Endothelial cell of umbilical vein (primary cell): ENCODE results near the gene AKAP17A. TPM values are rescaled to one million over a fixed set of nuclear protein-coding genes. Genes with fewer than 3 reads are reported as not detected.

Source experiments
- BruUV-seq: library from RNA; stranded (reverse); fragments of 400-500 nt; replicated peaks from 2 replicates; lab custom pipeline; 2021; lab: Mats Ljungman, UMichigan
- CTCF ChIA-PET: fragments of 300-600, 350-600 bp; sonication (Branson Sonifier 250); formaldehyde crosslinking; loops from one replicate; lab custom pipeline; 2021; ENCODE audit warnings: antibody characterized with exemption, inconsistent platforms; lab: Charles Lee
- POLR2A ChIA-PET: fragments of 300-600, 350-600 bp; sonication (Branson Sonifier 250); formaldehyde crosslinking; loops from one replicate; lab custom pipeline; 2021; ENCODE audit warnings: antibody characterized with exemption, inconsistent platforms; lab: Charles Lee
- DNase-seq: peaks from one replicate; pipeline ENCODE4 v3.0.0-alpha.2; 2011; ENCODE audit warnings: low read depth, low spot score
- FAIRE-seq: peaks from 2 replicates; lab custom pipeline; 2011; peaks lifted over from hg19 to GRCh38; lab: Jason Lieb, UNC
- H2AFZ ChIP-seq: 2 replicates; pipeline ENCODE4 v1.6.0; 2012; ENCODE audit warnings: low read depth, low read length, control low read depth, inconsistent platforms
- H3K27ac ChIP-seq: 2 replicates; pipeline ENCODE4 v1.5.1; 2011; ENCODE audit warnings: low read depth, mild to moderate bottlenecking, control low read depth, low read length, moderate library complexity; ENCODE audit not compliant: insufficient read depth
- H3K27me3 ChIP-seq, 2 experiments: 2 replicates each; pipeline versions ENCODE4 v1.6.0 to v1.6.1; 2011; ENCODE audit warnings: low read length in 2 of 2, mixed read lengths in 1 of 2; ENCODE audit not compliant: control insufficient read depth in 2 of 2, insufficient read depth in 2 of 2
- H3K36me3 ChIP-seq, 2 experiments: 2 replicates in 1 of 2; 3 replicates in 1 of 2; pipeline ENCODE4 v1.5.1; 2011; ENCODE audit warnings: low read length in 2 of 2, mild to moderate bottlenecking in 1 of 2, moderate library complexity in 1 of 2; ENCODE audit not compliant: control insufficient read depth in 2 of 2, insufficient read depth in 2 of 2; ENCODE audit errors: extremely low read depth in 1 of 2
- H3K4me1 ChIP-seq: 3 replicates; pipeline ENCODE4 v1.5.1; 2011; ENCODE audit warnings: mild to moderate bottlenecking, low read length; ENCODE audit not compliant: control insufficient read depth, insufficient read depth; ENCODE audit errors: extremely low read depth
- H3K4me2 ChIP-seq: 2 replicates; pipeline ENCODE4 v1.6.1; 2011; ENCODE audit warnings: low read length, control low read depth, mixed read lengths; ENCODE audit not compliant: insufficient read depth
- H3K4me3 ChIP-seq, 3 experiments: fragments of 200-600 bp in 1 of 3; sonication (generic), shearing (Covaris generic) in 1 of 3; replicated peaks in 1 of 3; 2 replicates each; pipeline ENCODE4 v1.5.1; 2011 to 2016; ENCODE audit warnings: control low read depth in 3 of 3, low read length in 3 of 3, mild to moderate bottlenecking in 2 of 3, inconsistent platforms in 1 of 3, low read depth in 1 of 3, moderate library complexity in 1 of 3; ENCODE audit not compliant: insufficient read depth in 1 of 3
- H3K79me2 ChIP-seq: 2 replicates; pipeline ENCODE4 v1.6.0; 2012; ENCODE audit warnings: low read length, inconsistent platforms; ENCODE audit not compliant: control insufficient read depth, insufficient read depth
- H3K9ac ChIP-seq: replicated peaks from 2 replicates; pipeline ENCODE3; 2011; ENCODE audit warnings: low read length, control low read depth; ENCODE audit not compliant: insufficient read depth; ENCODE audit errors: extremely low read depth
- H3K9me1 ChIP-seq: replicated peaks from 3 replicates; pipeline ENCODE4 v1.6.0; 2011; ENCODE audit warnings: mild to moderate bottlenecking, low read length; ENCODE audit not compliant: control insufficient read depth, insufficient read depth; ENCODE audit errors: extremely low read depth
- H3K9me3 ChIP-seq: replicated peaks from 2 replicates; pipeline ENCODE4 v1.5.1; 2012; ENCODE audit warnings: low read length, inconsistent platforms; ENCODE audit not compliant: control insufficient read depth, insufficient read depth
- H4K20me1 ChIP-seq: replicated peaks from 2 replicates; pipeline ENCODE3; 2011; ENCODE audit warnings: mild to moderate bottlenecking, low read length; ENCODE audit not compliant: control insufficient read depth, insufficient read depth; ENCODE audit errors: extremely low read depth
- EZH2 ChIP-seq: IDR thresholded peaks from 2 replicates; pipeline ENCODE4 v1.6.1; 2012; ENCODE audit warnings: borderline replicate concordance, low read depth, mild to moderate bottlenecking, moderate library complexity, low read length, inconsistent platforms; ENCODE audit not compliant: severe bottlenecking
- FOS ChIP-seq: IDR thresholded peaks from 2 replicates; pipeline ENCODE4 v1.6.1; 2011; ENCODE audit warnings: mild to moderate bottlenecking, low read length, moderate library complexity, borderline replicate concordance; ENCODE audit not compliant: insufficient read depth
- GATA2 ChIP-seq: IDR thresholded peaks from 2 replicates; pipeline ENCODE4 v1.7.0; 2011; ENCODE audit warnings: low read depth, mild to moderate bottlenecking, moderate library complexity, mixed read lengths, low read length; ENCODE audit not compliant: insufficient read length, insufficient read depth
- JUN ChIP-seq: IDR thresholded peaks from 2 replicates; pipeline ENCODE4 v1.6.1; 2011; ENCODE audit warnings: borderline replicate concordance, low read depth; ENCODE audit not compliant: insufficient read length, insufficient read depth
- MAX ChIP-seq: IDR thresholded peaks from 2 replicates; pipeline ENCODE4 v1.6.1; 2011; ENCODE audit not compliant: insufficient read depth, insufficient read length
- MYC ChIP-seq: IDR thresholded peaks from one replicate; pipeline ENCODE4 v1.6.1; 2011; ENCODE audit warnings: mild to moderate bottlenecking, low read depth, low read length
- POLR2A ChIP-seq: IDR thresholded peaks from 2 replicates; pipeline ENCODE4 v1.6.1; 2012; ENCODE audit warnings: low read depth, mild to moderate bottlenecking, control low read depth, low read length
- POLR2AphosphoS5 ChIP-seq: IDR thresholded peaks from 2 replicates; pipeline ENCODE4 v1.6.1; 2012; ENCODE audit warnings: low read depth, mild to moderate bottlenecking, control low read depth, low read length, moderate library complexity; ENCODE audit not compliant: insufficient read depth
- dilution Hi-C: fragments of 300-500 bp; cut with MboI; formaldehyde crosslinking; loops from one replicate; pipeline ENCODE4 v1.15.0; 2019; ENCODE audit warnings: low sequenced_read_pairs; ENCODE audit not compliant: extremely low pct_ligation_motif_present
- intact Hi-C: fragments of 100-400 bp; cut with micrococcal nuclease; formaldehyde crosslinking; loops from one replicate; pipeline ENCODE4 v1.10.0; 2022
- polyA plus RNA-seq, 4 experiments: library from polyadenylated mRNA; depleted of rRNA in 3 of 4; stranded (reverse) in 3 of 4; unstranded in 1 of 4; fragments of >200 nt; gene quantifications; 2 replicates each; pipeline versions ENCODE4 v1.2.1 to v1.2.3, GENCODE V29; 2011 to 2012; ENCODE audit warnings: missing spikeins in 1 of 4
- total RNA-seq: library from RNA; stranded (reverse); gene quantifications from 2 replicates; pipeline ENCODE4 v1.2.3, GENCODE V29; 2021
- TF ChIP-seq, protein P1 (sequence below), 2 donors: IDR thresholded peaks; 1 replicate in 1 of 2; 2 replicates in 1 of 2; pipeline ENCODE4 v1.5.1; 2011; ENCODE audit warnings: low read length in 2 of 2, mild to moderate bottlenecking in 2 of 2, moderate library complexity in 2 of 2, control low read depth in 1 of 2, inconsistent platforms in 1 of 2, low read depth in 1 of 2; ENCODE audit not compliant: insufficient read depth in 1 of 2; ENCODE audit errors: extremely low read depth in 1 of 2

AKAP17A gene
- total and polyA plus RNA-seq, 2 donors (not counting 3 experiments of a cell fraction or from before 2014, with no cell fraction given): 25.9 to 45.5 TPM

- H3K4me2 ChIP-seq: no peak overlapping the region
- DNase-seq (no peak), FAIRE-seq (no peak)
- BruUV-seq: no TSS peak
- CTCF ChIA-PET: no interaction called here
- H3K4me3 ChIP-seq: no peak overlapping the region
- H4K20me1 ChIP-seq: no peaks in the 10 kb centered on the region
- no peaks in the 10 kb centered on the region for H3K27me3 ChIP-seq
- H2AFZ ChIP-seq: no peak overlapping the region
- no peaks in the 10 kb centered on the region for H3K36me3 ChIP-seq
- no peak for TF ChIP-seq EZH2
- dilution Hi-C loops: no loop called here
- no peak overlapping the region for H3K9ac ChIP-seq
- no peaks in the 10 kb centered on the region for H3K9me3 ChIP-seq
- no peaks in the 10 kb centered on the region for H3K4me1 ChIP-seq
- no peaks in the 10 kb centered on the region for H3K79me2 ChIP-seq
- POLR2A ChIA-PET: no interaction called here
- no peak overlapping the region for H3K27ac ChIP-seq
- intact Hi-C loops: no loop called here
- H3K9me1 ChIP-seq: no peaks in the 10 kb centered on the region
Observed at GRCh38 chrX:1558761-1559468, 32.5 kb upstream of the AKAP17A start.

DNA sequence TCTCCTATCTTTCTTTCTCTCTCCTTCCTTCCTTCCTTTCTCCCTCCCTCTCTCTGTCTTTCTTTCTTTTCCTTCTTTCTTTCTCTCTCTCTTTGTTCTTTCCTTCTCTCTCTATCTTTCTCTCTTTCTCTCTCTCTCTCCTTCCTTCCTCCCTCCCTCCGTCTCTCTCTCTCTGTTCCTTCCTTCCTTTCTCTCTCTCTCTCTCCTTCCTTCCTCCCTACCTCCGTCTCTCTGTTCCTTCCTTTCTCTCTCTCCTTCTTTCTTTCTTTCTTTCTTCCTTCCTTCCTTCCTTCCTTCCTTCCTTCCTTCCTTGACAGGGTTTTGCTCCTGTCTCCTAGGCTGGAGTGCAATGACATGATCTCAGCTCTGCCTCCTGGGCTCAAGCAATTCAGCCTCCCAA is 30.2 kb upstream of the AKAP17A start:
- TF ChIP-seq JUN: no peak
- TF ChIP-seq, protein P1, sequence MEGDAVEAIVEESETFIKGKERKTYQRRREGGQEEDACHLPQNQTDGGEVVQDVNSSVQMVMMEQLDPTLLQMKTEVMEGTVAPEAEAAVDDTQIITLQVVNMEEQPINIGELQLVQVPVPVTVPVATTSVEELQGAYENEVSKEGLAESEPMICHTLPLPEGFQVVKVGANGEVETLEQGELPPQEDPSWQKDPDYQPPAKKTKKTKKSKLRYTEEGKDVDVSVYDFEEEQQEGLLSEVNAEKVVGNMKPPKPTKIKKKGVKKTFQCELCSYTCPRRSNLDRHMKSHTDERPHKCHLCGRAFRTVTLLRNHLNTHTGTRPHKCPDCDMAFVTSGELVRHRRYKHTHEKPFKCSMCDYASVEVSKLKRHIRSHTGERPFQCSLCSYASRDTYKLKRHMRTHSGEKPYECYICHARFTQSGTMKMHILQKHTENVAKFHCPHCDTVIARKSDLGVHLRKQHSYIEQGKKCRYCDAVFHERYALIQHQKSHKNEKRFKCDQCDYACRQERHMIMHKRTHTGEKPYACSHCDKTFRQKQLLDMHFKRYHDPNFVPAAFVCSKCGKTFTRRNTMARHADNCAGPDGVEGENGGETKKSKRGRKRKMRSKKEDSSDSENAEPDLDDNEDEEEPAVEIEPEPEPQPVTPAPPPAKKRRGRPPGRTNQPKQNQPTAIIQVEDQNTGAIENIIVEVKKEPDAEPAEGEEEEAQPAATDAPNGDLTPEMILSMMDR (IDR thresholded peaks at IDR 0.05; ENCODE audit: extremely low read depth in 1 of 2, insufficient read depth in 1 of 2, low read depth in 1 of 2, low read length in 2 of 2): no peak
- TF ChIP-seq MYC: no peak
- no peak for TF ChIP-seq FOS
- TF ChIP-seq EZH2: no peak
- TF ChIP-seq POLR2AphosphoS5: no peak
- TF ChIP-seq MAX: no peak
- TF ChIP-seq POLR2A: no peak
- TF ChIP-seq GATA2: no peak
- no peak overlapping the region for H2AFZ ChIP-seq
- no peaks in the 10 kb centered on the region for H3K9me3 ChIP-seq
- H3K9ac ChIP-seq: no peak overlapping the region
- FAIRE-seq (no peak), DNase-seq (no peak)
- BruUV-seq: no TSS peak
- ChIA-PET CTCF (no interaction called here), POLR2A (no interaction called here)
- no peak overlapping the region for H3K4me3 ChIP-seq
- H3K36me3 ChIP-seq: no peaks in the 10 kb centered on the region
- H3K4me1 ChIP-seq: no peaks in the 10 kb centered on the region
- no peaks in the 10 kb centered on the region for H3K79me2 ChIP-seq
- no peaks in the 10 kb centered on the region for H4K20me1 ChIP-seq
- H3K27me3 ChIP-seq: no peaks in the 10 kb centered on the region
- no peak overlapping the region for H3K27ac ChIP-seq
- H3K4me2 ChIP-seq: no peak overlapping the region
- intact Hi-C loops (no loop called here), dilution Hi-C loops (no loop called here)
- H3K9me1 ChIP-seq: no peaks in the 10 kb centered on the region
